Measurements from ENCODE around the gene SV2C. TPM values are rescaled to one million over a fixed set of nuclear protein-coding genes. Genes with fewer than 3 reads are reported as not detected.

Gene SV2C
- total RNA-seq, 2 donors from 2014 or later = 0.14 TPM

- no peak overlapping the region for H3K4me3 ChIP-seq
- H3K9me3 ChIP-seq = no peaks in the 10 kb centered on the region
- ATAC-seq (ENCODE audit: insufficient number of reproducible peaks, low FRiP score, low read depth) (no peak), DNase-seq (ENCODE audit: low spot score) (no peak)
- H3K27me3 ChIP-seq (replicated peaks; ENCODE audit: insufficient read depth) = no peaks in the 10 kb centered on the region
- no peak overlapping the region for H3K27ac ChIP-seq
- no peak for TF ChIP-seq CTCF (IDR thresholded peaks at IDR 0.05)
- no peaks in the 10 kb centered on the region for H3K4me1 ChIP-seq (ENCODE audit: control insufficient read depth in 1 of 2, low read depth in 2 of 2)
- H3K36me3 ChIP-seq = no peaks in the 10 kb centered on the region
These were observed 92.0 kb downstream of the SV2C start for GRCh38 chr5:76175051-76175666.

- no peak for DNase-seq (ENCODE audit: low spot score)
- no peak for ATAC-seq (ENCODE audit: insufficient number of reproducible peaks, low FRiP score, low read depth)
- no peak for TF ChIP-seq CTCF (IDR thresholded peaks at IDR 0.05)
- Histone ChIP-seq H3K4me3 (peak overlapping the region; percentile 14), H3K9me3 (no peaks in the 10 kb centered on the region), H3K36me3 (no peaks in the 10 kb centered on the region), H3K27me3 (replicated peaks; ENCODE audit: insufficient read depth) (no peaks in the 10 kb centered on the region), H3K27ac (no peak overlapping the region), H3K4me1 (ENCODE audit: control insufficient read depth in 1 of 2, low read depth in 2 of 2) (no peaks in the 10 kb centered on the region)
These were observed 92.7 kb downstream of the SV2C start for GRCh38 chr5:76175821-76176403.

- Histone ChIP-seq H3K27me3 (replicated peaks; ENCODE audit: insufficient read depth) (no peaks in the 10 kb centered on the region), H3K27ac (no peak overlapping the region), H3K9me3 (no peaks in the 10 kb centered on the region), H3K4me3 (no peak overlapping the region), H3K36me3 (no peaks in the 10 kb centered on the region), H3K4me1 (ENCODE audit: control insufficient read depth in 1 of 2, low read depth in 2 of 2) (no peaks in the 10 kb centered on the region)
- no peak for TF ChIP-seq CTCF (IDR thresholded peaks at IDR 0.05)
- DNase-seq (ENCODE audit: low spot score) = no peak
- no peak for ATAC-seq (ENCODE audit: insufficient number of reproducible peaks, low FRiP score, low read depth)
These were observed 94.8 kb downstream of the SV2C start for GRCh38 chr5:76177978-76178377.

GRCh38 chr5:76178913-76179312, 95.7 kb downstream of the SV2C start:
- no peaks in the 10 kb centered on the region for H3K27me3 ChIP-seq (replicated peaks; ENCODE audit: insufficient read depth)
- H3K27ac ChIP-seq = no peak overlapping the region
- H3K9me3 ChIP-seq = no peaks in the 10 kb centered on the region
- ATAC-seq (ENCODE audit: insufficient number of reproducible peaks, low FRiP score, low read depth) (no peak), DNase-seq (ENCODE audit: low spot score) (no peak)
- TF ChIP-seq CTCF (IDR thresholded peaks at IDR 0.05) = no peak
- H3K36me3 ChIP-seq = no peaks in the 10 kb centered on the region
- H3K4me3 ChIP-seq = no peak overlapping the region
- no peaks in the 10 kb centered on the region for H3K4me1 ChIP-seq (ENCODE audit: control insufficient read depth in 1 of 2, low read depth in 2 of 2)

GRCh38 chr5:76180814-76181805, 97.9 kb downstream of the SV2C start:
- Histone ChIP-seq H3K4me1 (ENCODE audit: control insufficient read depth in 1 of 2, low read depth in 2 of 2) (no peaks in the 10 kb centered on the region), H3K27ac (no peak overlapping the region), H3K36me3 (no peaks in the 10 kb centered on the region), H3K4me3 (no peak overlapping the region), H3K27me3 (replicated peaks; ENCODE audit: insufficient read depth) (no peaks in the 10 kb centered on the region), H3K9me3 (no peaks in the 10 kb centered on the region)
- ATAC-seq (ENCODE audit: insufficient number of reproducible peaks, low FRiP score, low read depth) (no peak), DNase-seq (ENCODE audit: low spot score) (no peak)
- no peak for TF ChIP-seq CTCF (IDR thresholded peaks at IDR 0.05)

All from thoracic aorta (tissue), 2 donors.